Mesenchymal stem cell (in vitro differentiated cells and primary cell): ENCODE measurements around the gene ZNF79.

Source experiments
- DNase-seq: peaks from one replicate; pipeline ENCODE4 v3.0.0-alpha.2; 2013
- H2AFZ ChIP-seq: one replicate; pipeline ENCODE4 v1.6.1; 2013; ENCODE audit warnings: low read depth, mild to moderate bottlenecking, control low read depth, inconsistent platforms, low read length, moderate library complexity
- H2AK5ac ChIP-seq: 2 replicates; pipeline ENCODE4 v1.6.1; 2013; ENCODE audit warnings: low read length, moderate library complexity, mild to moderate bottlenecking, inconsistent platforms; ENCODE audit not compliant: severe bottlenecking
- H2BK120ac ChIP-seq: one replicate; pipeline ENCODE4 v1.6.1; 2013; ENCODE audit warnings: low read depth, mild to moderate bottlenecking, inconsistent platforms, low read length, moderate library complexity
- H2BK12ac ChIP-seq, 2 experiments: one replicate each; pipeline ENCODE4 v1.6.1; 2013; ENCODE audit warnings: inconsistent platforms in 2 of 2, low read length in 2 of 2, mild to moderate bottlenecking in 2 of 2, moderate library complexity in 2 of 2, control low read depth in 1 of 2
- H2BK15ac ChIP-seq: one replicate; pipeline ENCODE4 v1.6.1; 2013; ENCODE audit warnings: mild to moderate bottlenecking, low read depth, inconsistent platforms; ENCODE audit not compliant: poor library complexity, severe bottlenecking
- H2BK5ac ChIP-seq: 2 replicates; pipeline ENCODE4 v1.6.1; 2013; ENCODE audit warnings: low read depth, mild to moderate bottlenecking, low read length, control low read depth, inconsistent platforms; ENCODE audit not compliant: poor library complexity, severe bottlenecking
- H3K14ac ChIP-seq, 2 experiments: one replicate each; pipeline ENCODE4 v1.6.1; 2013; ENCODE audit warnings: inconsistent platforms in 2 of 2, low read length in 2 of 2, control low read depth in 1 of 2, mild to moderate bottlenecking in 1 of 2, moderate library complexity in 1 of 2
- H3K18ac ChIP-seq, 2 experiments: one replicate each; pipeline ENCODE4 v1.6.1; 2013; ENCODE audit warnings: inconsistent platforms in 2 of 2, low read length in 2 of 2, control low read depth in 1 of 2, low read depth in 1 of 2, mild to moderate bottlenecking in 1 of 2
- H3K23ac ChIP-seq, 2 experiments: one replicate each; pipeline ENCODE4 v1.6.1; 2013; ENCODE audit warnings: inconsistent platforms in 2 of 2, low read length in 2 of 2, mild to moderate bottlenecking in 2 of 2, moderate library complexity in 2 of 2, control low read depth in 1 of 2
- H3K27ac ChIP-seq: 2 replicates; pipeline ENCODE4 v1.5.1; 2013; ENCODE audit warnings: mild to moderate bottlenecking, moderate library complexity, low read length, control low read depth, inconsistent platforms; ENCODE audit not compliant: poor library complexity, severe bottlenecking
- H3K27me3 ChIP-seq, 2 experiments: 2 replicates each; pipeline versions ENCODE4 v1.6.1 to v1.7.0; 2013; ENCODE audit warnings: low read length in 2 of 2, mild to moderate bottlenecking in 2 of 2, moderate library complexity in 2 of 2, control low read depth in 1 of 2, inconsistent platforms in 1 of 2; ENCODE audit not compliant: control insufficient read depth in 1 of 2, insufficient read depth in 1 of 2
- H3K36me3 ChIP-seq, 2 experiments: 2 replicates each; pipeline versions ENCODE4 v1.6.1 to v1.7.0; 2013; ENCODE audit warnings: low read length in 2 of 2, control low read depth in 1 of 2, inconsistent platforms in 1 of 2, low read depth in 1 of 2, mild to moderate bottlenecking in 1 of 2; ENCODE audit not compliant: insufficient read depth in 2 of 2, control insufficient read depth in 1 of 2
- H3K4ac ChIP-seq, 2 experiments: one replicate each; pipeline ENCODE4 v1.6.1; 2013; ENCODE audit warnings: inconsistent platforms in 2 of 2, low read length in 2 of 2, mild to moderate bottlenecking in 2 of 2, moderate library complexity in 2 of 2, control low read depth in 1 of 2, low read depth in 1 of 2
- H3K4me1 ChIP-seq: 2 replicates; pipeline ENCODE4 v1.6.1; 2013; ENCODE audit warnings: low read depth, low read length, control low read depth; ENCODE audit not compliant: control insufficient read depth, insufficient read depth
- H3K4me2 ChIP-seq: 2 replicates; pipeline ENCODE4 v1.6.1; 2013; ENCODE audit warnings: low read length, mild to moderate bottlenecking, inconsistent platforms; ENCODE audit not compliant: poor library complexity, severe bottlenecking
- H3K4me3 ChIP-seq, 2 experiments: 2 replicates each; pipeline versions ENCODE4 v1.5.1 to v1.7.0; 2013; ENCODE audit warnings: low read length in 2 of 2, mild to moderate bottlenecking in 2 of 2, control low read depth in 1 of 2, low read depth in 1 of 2; ENCODE audit not compliant: insufficient read depth in 1 of 2
- H3K79me1 ChIP-seq: replicated peaks from 2 replicates; pipeline ENCODE4 v1.6.1; 2013; ENCODE audit warnings: mild to moderate bottlenecking, control low read depth, low read length, inconsistent platforms; ENCODE audit not compliant: poor library complexity, severe bottlenecking
- H3K9ac ChIP-seq: 2 replicates; pipeline ENCODE4 v1.7.0; 2013; ENCODE audit warnings: mild to moderate bottlenecking, low read length, moderate library complexity
- H3K9me3 ChIP-seq: 2 replicates; pipeline ENCODE4 v1.7.0; 2013; ENCODE audit warnings: mild to moderate bottlenecking, low read length; ENCODE audit not compliant: control insufficient read depth
- H4K8ac ChIP-seq: one replicate; pipeline ENCODE4 v1.6.1; 2013; ENCODE audit warnings: inconsistent platforms, mild to moderate bottlenecking, low read length, moderate library complexity
- H4K91ac ChIP-seq: one replicate; pipeline ENCODE4 v1.6.1; 2013; ENCODE audit warnings: mild to moderate bottlenecking, low read length, inconsistent platforms
- WGBS: methylation state at CpG from one replicate; pipeline ENCODE4 v1.1.7; 2013; ENCODE audit warnings: mixed read lengths; 5-methylcytosine and 5-hydroxymethylcytosine counted together

ZNF79 gene

GRCh38 chr9:127467621-127468020 is 43.4 kb downstream of the ZNF79 start:
- H4K91ac ChIP-seq, result no peak overlapping the region
- H3K4ac ChIP-seq, result no peak overlapping the region
- no peak overlapping the region for H2BK15ac ChIP-seq
- H2BK12ac ChIP-seq, result no peak overlapping the region
- peaks cover 3% of the 10 kb centered on the region for H3K79me1 ChIP-seq
- WGBS, result 94% methylated on average over 14 of the region's 14 CpGs
- H3K27ac ChIP-seq, result no peak overlapping the region
- H2AK5ac ChIP-seq, result no peak overlapping the region
- H3K4me2 ChIP-seq, result no peak overlapping the region
- no peak overlapping the region for H2BK120ac ChIP-seq
- H3K4me3 ChIP-seq, result no peak overlapping the region
- H3K36me3 ChIP-seq, result peaks cover 39 to 61% of the 10 kb centered on the region in 2 experiments
- H3K18ac ChIP-seq, result no peak overlapping the region
- no peak overlapping the region for H3K14ac ChIP-seq
- H2BK5ac ChIP-seq, result no peak overlapping the region
- H3K9ac ChIP-seq, result no peak overlapping the region
- DNase-seq, result no peak
- no peaks in the 10 kb centered on the region for H3K27me3 ChIP-seq
- no peak overlapping the region for H2AFZ ChIP-seq
- no peaks in the 10 kb centered on the region for H3K4me1 ChIP-seq
- H3K9me3 ChIP-seq, result no peaks in the 10 kb centered on the region
- no peak overlapping the region for H3K23ac ChIP-seq
- H4K8ac ChIP-seq, result no peak overlapping the region

GRCh38 chr9:127470662-127471061 is 46.5 kb downstream of the ZNF79 start:
- Histone ChIP-seq H2AK5ac (no peak overlapping the region), H3K27me3 (no peaks in the 10 kb centered on the region), H2BK12ac (no peak overlapping the region), H3K14ac (no peak overlapping the region), H3K9me3 (no peaks in the 10 kb centered on the region), H2BK15ac (no peak overlapping the region), H3K4me3 (no peak overlapping the region), H2AFZ (no peak overlapping the region), H3K4ac (no peak overlapping the region), H3K79me1 (no peaks in the 10 kb centered on the region), H3K9ac (no peak overlapping the region), H3K18ac (no peak overlapping the region), H4K91ac (no peak overlapping the region), H3K4me1 (no peaks in the 10 kb centered on the region), H4K8ac (no peak overlapping the region), H3K27ac (no peak overlapping the region), H2BK5ac (no peak overlapping the region), H3K4me2 (no peak overlapping the region), H3K36me3 (peaks cover 30 to 56% of the 10 kb centered on the region in 2 experiments), H2BK120ac (no peak overlapping the region), H3K23ac (no peak overlapping the region)
- DNase-seq, result no peak
- 100% methylated on average over 2 of the region's 3 CpGs for WGBS

DNA sequence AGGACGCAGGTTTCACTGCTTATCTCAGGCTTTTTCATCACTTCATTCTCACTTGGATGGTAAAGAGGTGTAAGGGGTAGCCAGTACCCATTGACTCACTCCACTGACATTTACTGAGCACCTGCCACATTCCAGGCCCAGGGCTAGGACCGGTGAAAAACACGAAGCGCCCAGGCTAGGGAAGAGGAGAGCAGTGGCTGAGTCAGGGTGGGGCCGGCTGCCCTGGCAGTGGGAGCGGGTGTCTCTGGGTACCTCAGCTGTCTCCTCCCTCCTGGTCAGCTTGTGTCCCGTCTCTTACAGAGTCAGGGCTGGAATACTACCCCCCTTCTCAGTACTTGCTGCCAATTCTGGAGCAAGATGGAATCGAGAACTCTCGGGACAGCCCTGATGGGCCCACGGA is 49.3 kb downstream of the ZNF79 start:
- H3K18ac ChIP-seq, result no peak overlapping the region
- H3K4me1 ChIP-seq, result no peaks in the 10 kb centered on the region
- H2BK120ac ChIP-seq, result no peak overlapping the region
- H2BK12ac ChIP-seq, result no peak overlapping the region
- H3K27me3 ChIP-seq, result no peaks in the 10 kb centered on the region
- DNase-seq, result no peak
- peaks cover 25 to 49% of the 10 kb centered on the region in 2 experiments for H3K36me3 ChIP-seq
- no peak overlapping the region for H3K14ac ChIP-seq
- H3K23ac ChIP-seq, result no peak overlapping the region
- H3K9ac ChIP-seq, result no peak overlapping the region
- no peak overlapping the region for H2AK5ac ChIP-seq
- no peak overlapping the region for H2BK15ac ChIP-seq
- H3K9me3 ChIP-seq, result no peaks in the 10 kb centered on the region
- H4K91ac ChIP-seq, result no peak overlapping the region
- H3K4ac ChIP-seq, result no peak overlapping the region
- no peak overlapping the region for H2AFZ ChIP-seq
- H3K79me1 ChIP-seq, result peaks cover under 1% of the 10 kb centered on the region
- WGBS, result 91% methylated on average over 9 of the region's 10 CpGs
- H4K8ac ChIP-seq, result no peak overlapping the region
- no peak overlapping the region for H3K4me3 ChIP-seq
- no peak overlapping the region for H3K27ac ChIP-seq
- no peak overlapping the region for H2BK5ac ChIP-seq
- no peak overlapping the region for H3K4me2 ChIP-seq

- Histone ChIP-seq H3K4me1 (no peaks in the 10 kb centered on the region), H2BK12ac (no peak overlapping the region), H3K9ac (no peak overlapping the region), H3K23ac (no peak overlapping the region), H2BK15ac (no peak overlapping the region), H3K18ac (no peak overlapping the region), H4K8ac (no peak overlapping the region), H3K14ac (no peak overlapping the region), H3K36me3 (peaks cover 29 to 50% of the 10 kb centered on the region in 2 experiments), H3K79me1 (peaks cover 2% of the 10 kb centered on the region), H3K4me3 (no peak overlapping the region), H2AK5ac (no peak overlapping the region), H3K9me3 (no peaks in the 10 kb centered on the region), H2BK5ac (no peak overlapping the region), H2AFZ (no peak overlapping the region), H3K4ac (no peak overlapping the region), H3K4me2 (no peak overlapping the region), H3K27me3 (no peaks in the 10 kb centered on the region), H2BK120ac (no peak overlapping the region), H3K27ac (no peak overlapping the region), H4K91ac (no peak overlapping the region)
- WGBS, result 92% methylated on average over 4 of the region's 4 CpGs
- DNase-seq, result no peak
Observed at GRCh38 chr9:127473932-127474331, 49.8 kb downstream of the ZNF79 start.
